NCI-H524 treated with DMSO at 0.1 percent for 48 hours (cell line): Measurements from ENCODE around the gene C18orf32.
"Not testable (repeated sequence)": the region's sequence is repeated elsewhere in the genome, so short reads cannot be mapped to it uniquely, and the experiment has no call there.

Experiments used
- DNase-seq: peaks from one replicate; lab custom pipeline; 2025; lab: John Stamatoyannopoulos, UW

Gene C18orf32

GRCh38 chr18:49486953-49487710 is at the start of gene C18orf32:
Gene C18orf32 (minus strand): TSS chr18:49487234. CDS start chr18:49483748, 3,486 bp downstream.
- peak; percentile 72 for DNase-seq

GRCh38 chr18:49534846-49535601 is 48.0 kb upstream of the C18orf32 start:
- DNase-seq, result no peak

GRCh38 chr18:49531678-49532153 is 44.7 kb upstream of the C18orf32 start:
- no peak for DNase-seq

DNA sequence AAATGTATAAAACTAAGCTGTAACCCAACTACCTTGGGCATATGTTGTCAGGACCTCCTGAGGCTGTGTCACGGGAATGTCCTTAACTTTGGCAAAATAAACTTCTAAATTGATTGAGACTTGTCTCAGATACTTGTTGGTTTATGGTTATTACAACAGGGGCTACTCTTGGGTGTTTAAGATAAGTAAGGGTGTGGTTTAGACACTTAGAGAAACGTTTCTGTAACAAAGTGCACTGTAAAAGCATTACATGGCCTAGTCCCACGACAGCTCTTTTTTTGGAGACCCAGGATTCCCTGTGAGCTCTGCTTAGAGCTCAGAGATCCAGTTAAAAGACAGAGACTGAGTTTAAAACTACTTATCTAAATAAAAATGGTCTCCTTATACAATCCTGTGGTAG is 42.6 kb upstream of the C18orf32 start:
- no peak for DNase-seq

DNA sequence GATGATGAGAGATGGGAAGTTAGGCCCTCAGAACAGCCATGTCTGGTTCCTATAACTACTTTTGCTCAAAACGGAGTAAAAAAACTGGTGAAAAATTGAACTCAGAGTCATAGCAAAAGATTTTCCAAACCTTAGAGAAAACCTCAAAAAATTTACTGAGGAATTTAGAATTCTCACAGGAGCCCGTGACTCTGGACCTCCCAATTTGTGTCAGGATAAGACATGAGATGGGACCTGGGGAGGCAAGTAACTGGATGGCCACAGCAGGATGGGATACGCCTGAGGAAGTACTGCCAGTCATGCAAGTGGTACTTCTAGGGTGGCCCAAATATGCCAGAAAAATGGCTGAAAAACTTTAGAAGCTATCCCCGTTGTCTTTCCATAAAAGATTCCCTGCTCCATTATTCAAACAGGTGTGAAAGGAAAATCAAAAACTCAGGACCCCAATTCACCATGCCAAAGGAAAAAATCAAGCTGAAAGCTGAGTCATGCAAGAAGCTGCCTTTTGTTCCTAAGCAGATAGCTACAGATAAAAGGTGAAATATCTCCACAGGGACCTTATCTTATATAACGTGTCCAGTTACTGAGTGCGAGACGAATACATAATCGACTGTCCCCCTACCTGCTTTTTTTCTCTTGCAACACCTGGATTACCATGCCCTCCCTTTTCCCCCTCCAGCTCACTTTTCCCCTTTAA is 40.7 kb upstream of the C18orf32 start:
- DNase-seq, result no peak

- no peak for DNase-seq
Observed at GRCh38 chr18:49525981-49526380, 38.9 kb upstream of the C18orf32 start.

DNA sequence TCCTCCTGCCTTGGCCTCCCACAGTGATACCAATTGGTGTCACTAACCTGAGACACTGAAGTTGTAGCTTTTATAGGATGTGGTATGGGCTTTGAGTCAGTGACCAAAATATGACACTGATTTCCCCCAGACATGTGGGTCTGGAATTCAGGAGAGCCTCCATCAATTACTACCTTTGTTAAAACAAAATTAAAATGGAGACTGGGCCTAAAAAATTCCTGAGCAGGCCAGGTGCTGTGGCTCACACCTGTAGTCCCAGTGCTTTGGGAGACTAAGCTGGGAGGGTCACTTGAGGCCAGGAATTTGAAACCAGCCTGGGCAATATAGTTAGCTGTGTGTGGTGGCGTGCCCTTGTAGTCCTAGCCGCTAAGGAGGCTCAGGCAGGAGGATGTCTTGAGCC is 37.9 kb upstream of the C18orf32 start:
- no peak for DNase-seq

DNA sequence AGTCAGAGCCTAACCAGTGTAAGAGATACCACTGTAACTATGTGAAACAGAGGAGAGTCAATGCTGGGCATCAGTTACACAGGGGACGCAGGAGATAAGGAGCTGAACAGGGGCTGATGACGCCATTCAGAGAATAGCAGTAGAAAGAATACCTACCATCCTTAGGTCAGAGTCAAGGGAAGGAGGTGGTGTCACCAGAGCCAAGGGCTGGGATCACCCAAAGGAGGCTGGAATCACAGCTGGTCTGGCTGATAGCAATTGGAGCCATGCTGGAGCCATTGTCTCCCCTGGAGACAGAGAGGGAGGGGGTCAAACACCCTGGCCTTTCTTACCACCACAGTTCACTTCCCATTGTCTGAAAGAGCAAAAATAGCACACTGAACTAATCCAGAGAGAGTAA is 37.3 kb upstream of the C18orf32 start:
- no peak for DNase-seq

DNA sequence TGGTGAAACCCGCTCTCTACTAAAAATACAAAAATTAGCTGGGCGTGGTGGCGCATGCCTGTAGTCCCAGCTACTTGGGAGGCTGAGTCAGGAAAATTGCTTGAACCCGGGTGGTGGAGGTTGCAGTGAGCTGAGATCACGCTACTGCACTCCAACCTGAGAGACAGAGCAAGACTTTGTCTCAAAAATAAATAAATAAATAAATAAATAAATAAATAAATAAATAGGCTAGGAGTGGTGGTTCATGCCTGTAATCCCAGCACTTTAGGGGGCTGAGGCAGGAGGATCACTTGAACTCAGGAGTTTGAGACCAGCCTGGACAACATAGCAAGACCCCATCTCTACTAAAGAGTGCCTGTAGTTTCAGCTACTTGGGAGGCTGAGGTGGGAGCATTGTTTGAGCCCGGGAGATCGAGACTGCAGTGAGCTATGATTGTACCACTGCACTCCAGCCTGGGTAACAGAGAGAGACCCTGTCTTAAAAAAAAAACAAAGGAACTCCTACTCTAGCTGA is 36.6 kb upstream of the C18orf32 start:
- not testable (repeated sequence) for DNase-seq

DNA sequence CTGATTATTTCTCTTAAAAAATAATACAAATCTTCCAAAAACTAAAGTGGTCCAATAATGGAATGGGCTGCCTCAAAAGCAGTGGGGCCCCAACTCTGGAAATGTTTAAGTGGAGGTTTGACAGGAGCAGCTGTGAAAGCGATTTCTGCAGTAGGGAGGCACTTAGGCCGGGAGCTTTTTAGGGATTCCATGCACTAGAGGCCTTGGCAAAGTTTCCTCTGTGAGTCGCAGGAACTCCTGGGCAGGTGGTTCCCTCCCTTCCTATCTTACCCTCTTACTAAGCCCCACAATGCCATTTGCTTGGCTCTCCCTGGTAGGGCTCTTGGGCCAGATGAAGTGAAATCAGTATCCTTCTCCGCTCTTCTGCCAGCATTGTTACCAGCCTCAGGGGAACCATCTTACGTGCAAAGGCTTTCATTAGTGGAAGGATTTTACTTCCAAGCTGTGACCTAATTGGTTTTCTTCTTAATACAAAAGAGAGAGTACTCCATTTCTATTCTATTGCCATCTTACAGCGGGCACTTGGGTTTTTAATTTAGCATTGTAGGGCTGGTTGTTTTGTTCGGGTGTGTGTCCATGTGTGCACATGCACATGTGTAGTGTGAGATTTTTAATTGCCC is 34.3 kb upstream of the C18orf32 start:
- peak; percentile 98 for DNase-seq

GRCh38 chr18:49520661-49521145 is 33.7 kb upstream of the C18orf32 start:
- peak; percentile 69 for DNase-seq

GRCh38 chr18:49519101-49519971 is 32.3 kb upstream of the C18orf32 start:
- peak; percentile 3 for DNase-seq

- DNase-seq, result no peak
Observed at GRCh38 chr18:49517483-49517882, 30.4 kb upstream of the C18orf32 start.

GRCh38 chr18:49515516-49515915 is 28.5 kb upstream of the C18orf32 start:
- DNase-seq, result no peak

DNA sequence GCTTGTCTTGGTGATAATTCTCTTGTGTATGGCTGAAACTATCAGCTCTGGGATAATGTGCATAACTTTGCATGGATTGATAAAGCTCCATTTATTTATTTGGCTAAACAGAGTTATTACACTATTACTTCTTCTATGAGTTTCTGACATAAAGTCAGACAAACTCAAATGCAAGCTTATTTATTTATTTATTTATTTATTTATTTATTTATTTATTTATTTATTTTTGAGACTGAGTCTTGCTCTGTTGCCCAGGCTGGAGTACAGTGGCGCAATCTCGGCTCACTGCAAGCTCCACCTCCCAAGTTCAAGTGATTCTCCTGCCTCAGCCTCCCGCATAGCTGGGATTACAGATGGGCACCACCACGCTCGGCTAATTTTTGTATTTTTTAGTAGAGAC is 28.0 kb upstream of the C18orf32 start:
- not testable (repeated sequence) for DNase-seq

DNA sequence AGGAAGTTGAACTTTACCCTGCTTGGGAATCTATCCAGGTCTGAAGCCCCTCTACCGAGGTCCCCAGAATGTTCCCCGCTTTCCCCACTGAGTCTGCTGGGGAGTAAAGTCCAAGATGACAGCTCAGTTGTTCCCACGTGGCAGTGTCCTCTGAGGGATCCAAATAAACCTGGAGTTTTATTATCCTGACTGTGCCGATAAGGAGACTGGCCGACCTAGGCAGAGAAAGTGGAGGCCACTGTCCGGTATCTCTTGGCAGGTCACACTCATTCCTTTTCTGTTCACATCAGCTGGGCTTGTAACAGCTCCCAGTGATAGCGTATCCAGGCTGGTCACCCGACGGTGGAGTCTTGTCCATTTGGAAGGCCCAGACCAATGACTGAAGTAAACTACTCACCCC is 27.5 kb upstream of the C18orf32 start:
- no peak for DNase-seq

DNA sequence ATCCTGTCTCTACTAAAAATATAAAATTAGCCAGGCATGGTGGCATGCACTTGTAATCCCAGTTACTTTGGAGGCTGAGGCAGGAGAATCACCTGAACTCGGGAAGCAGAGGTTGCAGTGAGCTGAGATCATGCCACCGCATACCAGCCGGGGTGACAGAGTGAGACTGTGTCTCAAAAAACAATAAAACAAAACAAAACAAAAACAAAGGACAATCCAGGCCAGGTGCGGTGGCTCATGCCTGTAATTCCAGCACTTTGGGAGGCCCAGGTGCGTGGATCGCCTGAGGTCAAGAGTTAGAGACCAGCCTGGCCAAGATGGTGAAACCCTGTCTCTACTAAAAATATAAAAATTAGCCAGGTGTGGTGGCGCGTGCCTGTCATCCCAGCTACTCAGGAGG is 25.8 kb upstream of the C18orf32 start:
- not testable (repeated sequence) for DNase-seq

DNA sequence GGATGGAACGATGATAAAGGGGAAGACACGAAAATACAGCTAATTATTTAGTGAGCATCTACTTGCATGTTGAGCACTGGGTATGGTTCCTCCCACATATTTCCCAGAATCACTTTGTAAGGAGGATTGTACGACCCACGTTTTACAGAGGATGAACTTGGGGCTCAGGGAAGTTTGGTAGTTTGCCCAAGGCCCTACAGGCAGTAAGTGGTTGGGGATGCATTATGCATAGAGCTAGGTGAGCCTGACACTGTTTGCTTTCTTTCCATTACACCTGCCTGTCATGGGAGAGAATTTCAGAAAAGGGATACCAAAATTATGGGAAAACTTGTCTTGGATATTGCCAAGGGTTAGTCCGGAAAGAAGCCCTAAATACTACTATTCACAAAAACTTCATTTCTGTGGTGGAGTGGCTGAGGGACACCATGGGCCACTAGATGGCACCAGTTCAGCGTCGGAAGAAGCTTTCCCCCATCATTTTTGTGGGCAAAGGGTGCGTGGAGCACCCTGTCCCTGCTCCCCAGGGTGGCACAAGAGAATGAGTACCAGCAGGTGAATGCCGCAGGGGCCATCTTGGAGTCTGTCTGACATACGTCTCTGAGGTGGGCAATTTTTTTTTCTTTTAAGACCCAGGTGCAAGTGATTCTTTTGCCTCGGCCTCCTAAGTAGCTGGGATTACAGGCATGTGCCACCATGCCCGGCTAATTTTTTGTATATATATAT is 23.5 kb upstream of the C18orf32 start:
- DNase-seq, result peak; percentile 31

DNA sequence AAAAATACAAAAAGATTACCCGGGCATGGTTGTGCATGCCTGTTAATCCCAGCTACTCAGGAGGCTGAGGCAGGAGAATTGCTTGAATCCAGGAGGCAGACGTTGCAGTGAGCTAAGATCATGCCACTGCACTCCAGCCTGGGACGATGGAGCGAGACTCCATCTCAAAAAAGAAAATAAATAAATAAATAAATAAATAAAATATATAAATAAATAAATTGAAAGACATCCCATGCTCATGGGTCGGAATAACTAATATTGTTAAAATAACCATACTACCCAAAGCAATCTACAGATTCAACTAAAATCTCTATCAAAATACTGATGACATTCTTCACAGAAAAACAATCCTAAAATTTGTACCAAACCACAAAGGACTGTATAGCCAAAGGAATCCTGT is 19.4 kb upstream of the C18orf32 start:
- not testable (repeated sequence) for DNase-seq

DNA sequence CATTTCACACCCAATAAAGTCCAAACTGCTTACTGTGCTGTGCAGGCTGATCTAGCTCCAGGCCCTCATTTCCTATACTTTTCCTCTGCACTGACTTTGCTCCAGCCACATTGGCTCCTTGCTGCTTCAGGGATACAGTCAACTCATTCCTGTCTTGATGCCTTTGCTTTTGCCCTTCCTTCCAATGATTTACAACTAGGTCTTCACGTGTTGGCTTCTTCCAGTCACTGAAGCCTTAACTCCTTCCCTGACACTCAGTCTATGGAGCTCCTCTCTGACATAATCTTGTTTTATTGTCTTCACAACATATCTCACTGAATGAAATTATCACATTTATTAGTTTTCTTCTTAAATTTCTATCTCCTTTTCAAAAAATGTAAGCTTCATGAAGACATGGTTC is 16.9 kb upstream of the C18orf32 start:
- no peak for DNase-seq
